ENCODE data around the gene TMEM272. TPM values are rescaled to one million over a fixed set of nuclear protein-coding genes. Genes with fewer than 3 reads are reported as not detected.

The TMEM272 gene
- total and polyA plus RNA-seq, 2 donors from 2014 or later = 0.19 to 0.28 TPM

DNA sequence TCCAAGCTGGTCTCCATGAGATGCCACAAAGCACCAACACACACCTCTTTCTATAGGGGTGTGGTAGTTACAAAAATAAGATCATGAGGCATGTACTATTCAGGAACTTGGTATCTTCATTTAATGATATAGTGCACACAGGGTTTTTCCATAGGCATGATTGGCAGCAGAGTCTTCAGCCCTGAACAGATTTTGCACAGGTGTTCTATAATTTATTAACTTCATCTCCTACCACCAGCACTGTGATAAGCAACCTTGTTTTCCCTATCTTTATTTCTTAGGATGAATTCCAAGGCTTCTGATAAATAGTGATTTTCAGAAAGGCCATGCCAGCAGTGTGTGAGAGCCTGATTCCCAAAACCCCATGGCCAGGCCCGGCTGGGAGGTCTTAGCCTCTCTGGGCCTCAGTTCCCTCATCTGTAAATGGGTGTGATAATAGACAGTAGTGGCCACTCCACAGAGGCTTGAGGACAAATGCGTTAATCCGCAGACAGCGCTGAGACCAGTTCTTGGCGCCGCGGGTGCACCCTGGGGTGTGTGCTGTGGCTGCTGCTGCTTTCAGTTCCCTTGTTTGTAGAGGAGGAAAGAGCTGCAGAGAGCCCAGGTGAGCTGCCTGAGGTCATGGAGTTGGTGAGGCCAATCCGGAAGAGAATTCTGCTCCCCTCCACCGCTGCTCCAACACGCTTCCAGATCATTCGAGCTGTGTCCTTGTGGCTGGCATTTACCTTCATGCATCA is 74.1 kb downstream of the TMEM272 start:
- peak overlapping the region in 1 of 2 donors; percentile 26 for H3K27ac ChIP-seq (ENCODE audit: low read depth in 2 of 2, low read length in 2 of 2)
- H3K27me3 ChIP-seq (ENCODE audit: control insufficient read depth, insufficient read depth, low read length) = no peaks in the 10 kb centered on the region
- H3K4me3 ChIP-seq (ENCODE audit: low read length in 3 of 3) = no peak overlapping the region
- no peak for FAIRE-seq
- intact Hi-C loops (cut with DNase I) = no loop called here
- H3K9ac ChIP-seq (ENCODE audit: low read length in 3 of 3) = peak overlapping the region in 1 of 3 donors; percentile 26
- peaks cover 0 to 15% (median 4%) of the 10 kb centered on the region in 3 donors for H3K4me1 ChIP-seq (ENCODE audit: control insufficient read depth in 2 of 3, insufficient read depth in 2 of 3, low read depth in 1 of 3, low read length in 3 of 3)
- TF ChIP-seq, protein P1, sequence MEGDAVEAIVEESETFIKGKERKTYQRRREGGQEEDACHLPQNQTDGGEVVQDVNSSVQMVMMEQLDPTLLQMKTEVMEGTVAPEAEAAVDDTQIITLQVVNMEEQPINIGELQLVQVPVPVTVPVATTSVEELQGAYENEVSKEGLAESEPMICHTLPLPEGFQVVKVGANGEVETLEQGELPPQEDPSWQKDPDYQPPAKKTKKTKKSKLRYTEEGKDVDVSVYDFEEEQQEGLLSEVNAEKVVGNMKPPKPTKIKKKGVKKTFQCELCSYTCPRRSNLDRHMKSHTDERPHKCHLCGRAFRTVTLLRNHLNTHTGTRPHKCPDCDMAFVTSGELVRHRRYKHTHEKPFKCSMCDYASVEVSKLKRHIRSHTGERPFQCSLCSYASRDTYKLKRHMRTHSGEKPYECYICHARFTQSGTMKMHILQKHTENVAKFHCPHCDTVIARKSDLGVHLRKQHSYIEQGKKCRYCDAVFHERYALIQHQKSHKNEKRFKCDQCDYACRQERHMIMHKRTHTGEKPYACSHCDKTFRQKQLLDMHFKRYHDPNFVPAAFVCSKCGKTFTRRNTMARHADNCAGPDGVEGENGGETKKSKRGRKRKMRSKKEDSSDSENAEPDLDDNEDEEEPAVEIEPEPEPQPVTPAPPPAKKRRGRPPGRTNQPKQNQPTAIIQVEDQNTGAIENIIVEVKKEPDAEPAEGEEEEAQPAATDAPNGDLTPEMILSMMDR (IDR thresholded peaks at IDR 0.05; ENCODE audit: borderline replicate concordance, extremely low read depth, insufficient read depth) = no peak
- DNase-seq = peak in 1 of 5 donors; percentile 37
- H3K36me3 ChIP-seq (ENCODE audit: control insufficient read depth in 2 of 3, insufficient read depth in 3 of 3, low read length in 3 of 3) = peaks cover 0 to 14% (median 6%) of the 10 kb centered on the region in 3 donors
- no peaks in the 10 kb centered on the region for H3K9me3 ChIP-seq (ENCODE audit: control insufficient read depth in 2 of 3, insufficient read depth in 1 of 3, low read length in 3 of 3)

GRCh38 chr13:51770160-51770559 is 74.8 kb downstream of the TMEM272 start:
- intact Hi-C loops (cut with DNase I) = no loop called here
- peak overlapping the region in 1 of 3 donors; percentile 26 for H3K9ac ChIP-seq (ENCODE audit: low read length in 3 of 3)
- H3K36me3 ChIP-seq (ENCODE audit: control insufficient read depth in 2 of 3, insufficient read depth in 3 of 3, low read length in 3 of 3) = peaks cover 0 to 14% (median 6%) of the 10 kb centered on the region in 3 donors
- no peak overlapping the region for H3K27ac ChIP-seq (ENCODE audit: low read depth in 2 of 2, low read length in 2 of 2)
- H3K4me1 ChIP-seq (ENCODE audit: control insufficient read depth in 2 of 3, insufficient read depth in 2 of 3, low read depth in 1 of 3, low read length in 3 of 3) = peaks cover 0 to 15% (median 4%) of the 10 kb centered on the region in 3 donors
- FAIRE-seq (no peak), DNase-seq (no peak)
- no peaks in the 10 kb centered on the region for H3K9me3 ChIP-seq (ENCODE audit: control insufficient read depth in 2 of 3, insufficient read depth in 1 of 3, low read length in 3 of 3)
- H3K27me3 ChIP-seq (ENCODE audit: control insufficient read depth, insufficient read depth, low read length) = no peaks in the 10 kb centered on the region
- TF ChIP-seq, protein P1 (IDR thresholded peaks at IDR 0.05; ENCODE audit: borderline replicate concordance, extremely low read depth, insufficient read depth) = no peak
- no peak overlapping the region for H3K4me3 ChIP-seq (ENCODE audit: low read length in 3 of 3)

GRCh38 chr13:51769455-51770127 is 75.4 kb downstream of the TMEM272 start:
- Histone ChIP-seq H3K4me1 (ENCODE audit: control insufficient read depth in 2 of 3, insufficient read depth in 2 of 3, low read depth in 1 of 3, low read length in 3 of 3) (peaks cover 0 to 17% (median 8%) of the 10 kb centered on the region in 3 donors), H3K36me3 (ENCODE audit: control insufficient read depth in 2 of 3, insufficient read depth in 3 of 3, low read length in 3 of 3) (peaks cover 0 to 14% (median 6%) of the 10 kb centered on the region in 3 donors), H3K27ac (ENCODE audit: low read depth in 2 of 2, low read length in 2 of 2) (no peak overlapping the region), H3K27me3 (ENCODE audit: control insufficient read depth, insufficient read depth, low read length) (no peaks in the 10 kb centered on the region), H3K9ac (ENCODE audit: low read length in 3 of 3) (no peak overlapping the region), H3K9me3 (ENCODE audit: control insufficient read depth in 2 of 3, insufficient read depth in 1 of 3, low read length in 3 of 3) (no peaks in the 10 kb centered on the region), H3K4me3 (ENCODE audit: low read length in 3 of 3) (no peak overlapping the region)
- no peak for DNase-seq
- intact Hi-C loops (cut with DNase I) = no loop called here
- FAIRE-seq = no peak
- TF ChIP-seq, protein P1 (IDR thresholded peaks at IDR 0.05; ENCODE audit: borderline replicate concordance, extremely low read depth, insufficient read depth) = no peak

Data from kidney (tissue), 14 donors.